Peyer's patch (tissue), 4 donors: ENCODE measurements around the gene FKTN. TPM values are rescaled to one million over a fixed set of nuclear protein-coding genes. Genes with fewer than 3 reads are reported as not detected.

Source experiments
- DNase-seq, 3 donors: peaks; one replicate each; pipeline ENCODE4 v3.0.0-alpha.2; 2017 to 2019
- H3K27ac ChIP-seq, 4 donors: fragments of 200-600 bp; sonication (generic); one replicate each; pipeline ENCODE4 v1.5.1; 2016 to 2019
- H3K27me3 ChIP-seq, 2 donors: fragments of 200-600 bp; sonication (generic); one replicate each; pipeline ENCODE4 v1.5.1; 2019
- H3K36me3 ChIP-seq, 3 donors: fragments of 200-600 bp; sonication (generic); one replicate each; pipeline ENCODE4 v1.5.1; 2016 to 2019
- H3K4me1 ChIP-seq, 4 donors: fragments of 200-600 bp; sonication (generic); one replicate each; pipeline ENCODE4 v1.5.1; 2016 to 2019
- H3K4me3 ChIP-seq, 4 donors: fragments of 200-600 bp; sonication (generic); 1 replicate in 3 of 4; 2 replicates in 1 of 4; pipeline ENCODE4 v1.5.1; 2016 to 2019; ENCODE audit warnings: mild to moderate bottlenecking in 1 of 4
- H3K9me3 ChIP-seq, 4 donors: fragments of 200-600 bp; sonication (generic); one replicate each; pipeline ENCODE4 v1.5.1; 2016 to 2019; ENCODE audit warnings: mild to moderate bottlenecking in 1 of 4
- POLR2A ChIP-seq, 2 donors: fragments of 450-650 bp; IDR thresholded peaks; one replicate each; pipeline ENCODE4 v1.5.1; 2017; ENCODE audit warnings: antibody characterized with exemption in 2 of 2, mild to moderate bottlenecking in 2 of 2, moderate library complexity in 2 of 2
- total RNA-seq, 4 donors: library from RNA; depleted of rRNA; stranded (reverse); fragments of >200 nt; gene quantifications; one replicate each; pipeline ENCODE4 v1.1.0, GENCODE V29; 2016
- TF ChIP-seq, protein P1 (sequence below), 6 experiments: fragments of 450-650 bp in 4 of 6; fragments of 200-600 bp in 2 of 6; sonication (generic) in 1 of 6; IDR thresholded peaks; one replicate each; pipeline ENCODE4 v1.5.1; 2017 to 2019; ENCODE audit warnings: antibody characterized with exemption in 6 of 6, mild to moderate bottlenecking in 3 of 6, moderate library complexity in 1 of 6

Gene FKTN
- total RNA-seq, 4 donors from 2014 or later: 5.0 to 22.1 (median 8.4) TPM

DNA sequence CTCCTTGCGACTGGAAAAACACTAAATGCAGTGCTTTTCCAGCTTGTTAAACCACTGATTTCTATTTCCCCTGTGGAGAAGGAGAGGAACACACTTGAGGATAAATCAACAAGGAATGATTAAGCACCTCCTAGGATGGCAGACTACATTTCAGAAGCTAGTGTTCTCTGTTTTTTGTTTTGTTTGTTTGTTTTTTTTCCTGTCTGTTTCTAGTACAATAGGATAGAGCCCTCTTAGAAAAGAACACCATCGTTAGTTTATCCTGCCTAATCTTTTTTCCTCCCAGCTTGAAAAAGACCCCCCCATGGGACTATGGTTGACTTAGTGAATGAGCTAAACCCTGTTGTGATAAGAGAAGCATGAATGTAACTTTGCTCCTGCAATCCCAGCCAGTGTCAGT, 100.4 kb downstream of the FKTN start:
- DNase-seq: no peak
- Histone ChIP-seq H3K27me3 (peaks cover 0 to 8% of the 10 kb centered on the region in 2 donors), H3K4me3 (no peak overlapping the region), H3K27ac (no peak overlapping the region), H3K4me1 (peaks cover 0 to 9% (median 2%) of the 10 kb centered on the region in 4 donors), H3K9me3 (no peaks in the 10 kb centered on the region), H3K36me3 (no peaks in the 10 kb centered on the region)
- TF ChIP-seq, protein P1, sequence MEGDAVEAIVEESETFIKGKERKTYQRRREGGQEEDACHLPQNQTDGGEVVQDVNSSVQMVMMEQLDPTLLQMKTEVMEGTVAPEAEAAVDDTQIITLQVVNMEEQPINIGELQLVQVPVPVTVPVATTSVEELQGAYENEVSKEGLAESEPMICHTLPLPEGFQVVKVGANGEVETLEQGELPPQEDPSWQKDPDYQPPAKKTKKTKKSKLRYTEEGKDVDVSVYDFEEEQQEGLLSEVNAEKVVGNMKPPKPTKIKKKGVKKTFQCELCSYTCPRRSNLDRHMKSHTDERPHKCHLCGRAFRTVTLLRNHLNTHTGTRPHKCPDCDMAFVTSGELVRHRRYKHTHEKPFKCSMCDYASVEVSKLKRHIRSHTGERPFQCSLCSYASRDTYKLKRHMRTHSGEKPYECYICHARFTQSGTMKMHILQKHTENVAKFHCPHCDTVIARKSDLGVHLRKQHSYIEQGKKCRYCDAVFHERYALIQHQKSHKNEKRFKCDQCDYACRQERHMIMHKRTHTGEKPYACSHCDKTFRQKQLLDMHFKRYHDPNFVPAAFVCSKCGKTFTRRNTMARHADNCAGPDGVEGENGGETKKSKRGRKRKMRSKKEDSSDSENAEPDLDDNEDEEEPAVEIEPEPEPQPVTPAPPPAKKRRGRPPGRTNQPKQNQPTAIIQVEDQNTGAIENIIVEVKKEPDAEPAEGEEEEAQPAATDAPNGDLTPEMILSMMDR (IDR thresholded peaks at IDR 0.05): no peak
- TF ChIP-seq POLR2A (IDR thresholded peaks at IDR 0.05): no peak

DNA sequence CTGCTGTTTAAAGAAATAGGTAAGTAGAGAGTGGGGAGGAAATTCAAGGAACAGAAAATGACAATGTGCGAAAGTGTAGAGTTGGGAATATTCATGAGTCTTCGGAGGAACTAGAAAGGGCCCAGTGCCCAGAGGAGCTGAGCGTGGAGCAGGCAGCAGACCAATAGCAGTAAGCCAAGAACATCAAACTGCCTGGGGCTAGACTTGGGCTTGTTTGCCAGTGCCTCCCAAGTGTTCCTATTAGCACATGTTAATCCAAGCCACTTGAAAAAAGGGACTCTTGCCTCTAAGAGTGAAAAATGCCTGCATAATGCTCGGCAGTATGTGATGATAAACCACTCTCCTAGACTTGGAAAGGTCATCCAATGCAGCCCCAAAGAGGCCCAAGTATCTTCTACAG, 103.1 kb downstream of the FKTN start:
- Histone ChIP-seq H3K27ac (no peak overlapping the region), H3K27me3 (peaks cover 0 to 8% of the 10 kb centered on the region in 2 donors)

DNA sequence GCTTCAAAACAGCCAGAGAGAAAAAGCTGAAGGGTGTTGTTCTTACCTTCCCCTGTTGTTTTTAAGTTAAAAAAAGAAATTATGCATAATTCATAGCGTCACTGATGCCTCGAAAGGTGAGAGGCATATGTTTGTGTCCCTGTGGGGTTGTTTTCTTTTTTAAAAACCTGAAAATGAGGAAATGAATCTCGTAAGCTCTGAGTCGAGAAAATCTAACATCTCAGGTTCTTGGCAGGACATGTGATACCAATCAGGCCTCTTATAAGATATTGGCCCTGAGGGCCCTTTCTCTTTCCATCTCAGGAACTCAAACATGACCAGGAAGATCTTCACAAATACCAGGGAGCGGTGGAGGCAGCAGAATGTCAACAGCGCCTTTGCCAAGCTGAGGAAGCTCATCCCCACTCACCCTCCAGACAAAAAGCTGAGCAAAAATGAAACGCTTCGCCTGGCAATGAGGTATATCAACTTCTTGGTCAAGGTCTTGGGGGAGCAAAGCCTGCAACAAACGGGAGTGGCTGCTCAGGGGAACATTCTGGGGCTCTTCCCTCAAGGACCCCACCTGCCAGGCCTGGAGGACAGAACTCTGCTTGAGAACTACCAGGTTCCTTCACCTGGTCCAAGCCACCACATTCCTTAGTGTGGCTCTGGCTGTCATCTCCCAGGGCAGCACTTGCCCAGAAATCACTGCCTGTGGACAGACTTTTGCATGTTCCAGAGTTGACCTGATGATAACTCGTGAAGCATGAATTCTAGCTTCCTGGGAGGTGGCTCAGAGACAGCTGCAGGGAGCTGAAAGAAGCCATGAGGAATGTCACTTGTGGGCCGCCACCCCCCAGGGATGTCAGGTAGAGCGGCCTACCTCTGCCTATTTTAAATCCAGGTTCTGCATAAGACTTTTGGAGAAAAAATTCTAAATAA, 104.5 kb downstream of the FKTN start, which contains the start of gene TAL2:
Gene TAL2 (plus strand): TSS at position 274 of the 921 bp plus-strand sequence. CDS start 40 bp downstream, at position 314.
- Histone ChIP-seq H3K27me3 (no peaks in the 10 kb centered on the region), H3K4me1 (peaks cover 0 to 3% (median 0%) of the 10 kb centered on the region in 4 donors), H3K36me3 (no peaks in the 10 kb centered on the region), H3K27ac (no peak within 1 kb of the TSS), H3K4me3 (no peak within 1 kb of the TSS), H3K9me3 (no peaks in the 10 kb centered on the region)
- DNase-seq: no peak
- TF ChIP-seq, protein P1 (IDR thresholded peaks at IDR 0.05): no peak
- TF ChIP-seq POLR2A (IDR thresholded peaks at IDR 0.05): no peak

More for the DNA sequence above, 103.1 kb downstream of the FKTN start:
- TF ChIP-seq, protein P1 (IDR thresholded peaks at IDR 0.05): no peak
- TF ChIP-seq POLR2A (IDR thresholded peaks at IDR 0.05): no peak
- no peak overlapping the region for H3K4me3 ChIP-seq
- H3K36me3 ChIP-seq: no peaks in the 10 kb centered on the region
- no peaks in the 10 kb centered on the region for H3K9me3 ChIP-seq
- DNase-seq: no peak
- peaks cover 0 to 7% (median 2%) of the 10 kb centered on the region in 4 donors for H3K4me1 ChIP-seq

DNA sequence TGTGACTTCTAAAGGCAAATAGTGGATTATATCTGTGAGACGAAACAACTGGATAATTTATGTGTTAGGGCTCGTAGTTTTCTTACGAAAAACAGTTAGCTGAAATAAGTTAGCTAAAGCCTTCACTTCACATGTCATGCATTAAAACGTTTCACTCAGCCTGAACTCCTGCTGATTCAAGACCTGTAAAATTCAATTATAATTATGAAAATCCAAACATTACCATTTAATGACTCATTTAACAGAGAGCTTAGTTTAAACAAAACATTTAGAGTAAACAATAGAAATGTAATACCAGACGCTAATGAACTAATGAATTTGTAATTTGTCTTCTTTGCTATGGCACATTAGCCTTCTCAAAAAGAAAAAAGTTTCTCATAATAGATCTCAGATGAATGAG, 106.0 kb downstream of the FKTN start:
- Histone ChIP-seq H3K36me3 (no peaks in the 10 kb centered on the region), H3K4me1 (peaks cover 0 to 3% (median 0%) of the 10 kb centered on the region in 4 donors), H3K9me3 (no peaks in the 10 kb centered on the region), H3K27ac (no peak overlapping the region), H3K4me3 (no peak overlapping the region), H3K27me3 (no peaks in the 10 kb centered on the region)
- TF ChIP-seq, protein P1 (IDR thresholded peaks at IDR 0.05): no peak
- TF ChIP-seq POLR2A (IDR thresholded peaks at IDR 0.05): no peak
- no peak for DNase-seq

DNA sequence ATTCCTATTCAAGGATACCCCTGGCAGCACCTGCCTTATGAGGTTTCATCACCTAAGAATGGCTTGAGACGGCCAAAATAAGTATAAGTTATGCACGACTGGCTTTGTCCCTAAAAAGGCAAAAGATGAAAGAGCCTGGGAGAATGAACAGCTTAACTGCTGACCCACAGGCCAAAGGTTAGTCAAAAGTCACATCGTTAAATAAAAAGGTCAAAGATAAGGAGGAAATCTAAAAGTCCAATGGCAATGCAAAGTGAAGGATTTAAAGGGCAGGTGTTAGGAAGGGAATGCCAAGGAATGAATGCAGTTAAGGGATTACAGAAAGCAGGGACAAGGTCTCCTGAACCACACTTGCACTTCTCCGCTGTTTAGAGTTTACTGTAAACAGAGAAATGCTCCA, 109.9 kb downstream of the FKTN start:
- H3K27me3 ChIP-seq: no peaks in the 10 kb centered on the region
- H3K4me3 ChIP-seq: no peak overlapping the region
- TF ChIP-seq POLR2A (IDR thresholded peaks at IDR 0.05): no peak
- TF ChIP-seq, protein P1 (IDR thresholded peaks at IDR 0.05): no peak
- H3K27ac ChIP-seq: no peak overlapping the region
- H3K36me3 ChIP-seq: no peaks in the 10 kb centered on the region
- no peak for DNase-seq
- H3K4me1 ChIP-seq: peaks cover 0 to 2% (median 0%) of the 10 kb centered on the region in 4 donors
- no peaks in the 10 kb centered on the region for H3K9me3 ChIP-seq
